HFF-Myc (cell line): Measurements from ENCODE around the gene RBP3.

ENCODE experiments used
- DNase-seq: peaks from one replicate; pipeline ENCODE4 v3.0.0-alpha.2; 2011; ENCODE audit warnings: low read depth; ENCODE audit errors: extremely low read depth
- H3K4me3 ChIP-seq: replicated peaks from 2 replicates; pipeline ENCODE4 v1.5.1; 2011; ENCODE audit warnings: low read depth, mild to moderate bottlenecking, control low read depth, low read length
- TF ChIP-seq, protein P1 (sequence below): IDR thresholded peaks from 2 replicates; pipeline ENCODE4 v1.5.1; 2012; ENCODE audit warnings: mild to moderate bottlenecking, low read depth, low read length, control low read depth; ENCODE audit errors: missing control alignments

The RBP3 gene

GRCh38 chr10:47323087-47323486 is 25.1 kb upstream of the RBP3 start:
- H3K4me3 ChIP-seq = no peak overlapping the region
- TF ChIP-seq, protein P1, sequence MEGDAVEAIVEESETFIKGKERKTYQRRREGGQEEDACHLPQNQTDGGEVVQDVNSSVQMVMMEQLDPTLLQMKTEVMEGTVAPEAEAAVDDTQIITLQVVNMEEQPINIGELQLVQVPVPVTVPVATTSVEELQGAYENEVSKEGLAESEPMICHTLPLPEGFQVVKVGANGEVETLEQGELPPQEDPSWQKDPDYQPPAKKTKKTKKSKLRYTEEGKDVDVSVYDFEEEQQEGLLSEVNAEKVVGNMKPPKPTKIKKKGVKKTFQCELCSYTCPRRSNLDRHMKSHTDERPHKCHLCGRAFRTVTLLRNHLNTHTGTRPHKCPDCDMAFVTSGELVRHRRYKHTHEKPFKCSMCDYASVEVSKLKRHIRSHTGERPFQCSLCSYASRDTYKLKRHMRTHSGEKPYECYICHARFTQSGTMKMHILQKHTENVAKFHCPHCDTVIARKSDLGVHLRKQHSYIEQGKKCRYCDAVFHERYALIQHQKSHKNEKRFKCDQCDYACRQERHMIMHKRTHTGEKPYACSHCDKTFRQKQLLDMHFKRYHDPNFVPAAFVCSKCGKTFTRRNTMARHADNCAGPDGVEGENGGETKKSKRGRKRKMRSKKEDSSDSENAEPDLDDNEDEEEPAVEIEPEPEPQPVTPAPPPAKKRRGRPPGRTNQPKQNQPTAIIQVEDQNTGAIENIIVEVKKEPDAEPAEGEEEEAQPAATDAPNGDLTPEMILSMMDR = no peak
- no peak for DNase-seq

GRCh38 chr10:47323636-47324296 is 24.4 kb upstream of the RBP3 start:
- TF ChIP-seq, protein P1 = no peak
- no peak overlapping the region for H3K4me3 ChIP-seq
- DNase-seq = no peak

DNA sequence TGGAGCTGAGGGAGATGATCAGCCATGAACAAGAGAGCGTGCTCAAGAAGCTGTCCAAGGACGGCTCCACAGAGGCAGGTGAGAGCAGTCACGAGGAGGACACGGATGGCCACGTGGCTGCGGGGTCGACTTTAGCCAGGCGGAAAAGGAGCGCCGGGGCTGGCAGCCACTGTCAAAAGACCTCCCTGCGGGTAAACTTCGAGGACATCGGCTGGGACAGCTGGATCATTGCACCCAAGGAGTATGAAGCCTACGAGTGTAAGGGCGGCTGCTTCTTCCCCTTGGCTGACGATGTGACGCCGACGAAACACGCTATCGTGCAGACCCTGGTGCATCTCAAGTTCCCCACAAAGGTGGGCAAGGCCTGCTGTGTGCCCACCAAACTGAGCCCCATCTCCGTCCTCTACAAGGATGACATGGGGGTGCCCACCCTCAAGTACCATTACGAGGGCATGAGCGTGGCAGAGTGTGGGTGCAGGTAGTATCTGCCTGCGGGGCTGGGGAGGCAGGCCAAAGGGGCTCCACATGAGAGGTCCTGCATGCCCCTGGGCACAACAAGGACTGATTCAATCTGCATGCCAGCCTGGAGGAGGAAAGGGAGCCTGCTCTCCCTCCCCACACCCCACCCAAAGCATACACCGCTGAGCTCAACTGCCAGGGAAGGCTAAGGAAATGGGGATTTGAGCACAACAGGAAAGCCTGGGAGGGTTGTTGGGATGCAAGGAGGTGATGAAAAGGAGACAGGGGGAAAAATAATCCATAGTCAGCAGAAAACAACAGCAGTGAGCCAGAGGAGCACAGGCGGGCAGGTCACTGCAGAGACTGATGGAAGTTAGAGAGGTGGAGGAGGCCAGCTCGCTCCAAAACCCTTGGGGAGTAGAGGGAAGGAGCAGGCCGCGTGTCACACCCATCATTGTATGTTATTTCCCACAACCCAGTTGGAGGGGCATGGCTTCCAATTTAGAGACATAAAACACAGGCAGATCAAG is 22.6 kb upstream of the RBP3 start:
- no peak for DNase-seq
- TF ChIP-seq, protein P1 = no peak
- H3K4me3 ChIP-seq = no peak overlapping the region

- H3K4me3 ChIP-seq = no peak overlapping the region
- DNase-seq = no peak
These were observed 21.7 kb upstream of the RBP3 start for GRCh38 chr10:47326306-47326926.

DNA sequence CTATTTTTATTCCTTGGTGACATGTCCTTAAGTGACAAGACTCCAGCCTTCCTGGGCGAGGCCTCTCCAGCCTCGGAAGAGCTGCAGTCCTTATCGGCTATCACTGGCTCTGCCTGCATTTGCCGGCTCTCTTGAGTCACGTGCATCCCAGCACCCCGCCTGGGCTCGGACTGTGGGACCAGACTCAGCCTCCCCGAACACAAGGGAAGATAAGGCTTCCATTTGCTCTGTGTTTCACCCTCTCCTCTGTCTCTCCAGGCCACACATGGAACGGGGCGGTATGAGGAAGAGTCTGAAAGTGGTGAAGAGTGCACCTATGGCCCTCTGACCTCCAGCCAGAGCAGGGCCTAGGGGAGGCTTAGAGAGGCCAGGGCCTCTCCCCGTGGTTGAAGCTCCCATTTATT is 21.2 kb upstream of the RBP3 start:
- no peak for DNase-seq
- no peak overlapping the region for H3K4me3 ChIP-seq
- TF ChIP-seq, protein P1 = no peak

More at GRCh38 chr10:47326306-47326926, 21.7 kb upstream of the RBP3 start:
- TF ChIP-seq, protein P1 = no peak

DNA sequence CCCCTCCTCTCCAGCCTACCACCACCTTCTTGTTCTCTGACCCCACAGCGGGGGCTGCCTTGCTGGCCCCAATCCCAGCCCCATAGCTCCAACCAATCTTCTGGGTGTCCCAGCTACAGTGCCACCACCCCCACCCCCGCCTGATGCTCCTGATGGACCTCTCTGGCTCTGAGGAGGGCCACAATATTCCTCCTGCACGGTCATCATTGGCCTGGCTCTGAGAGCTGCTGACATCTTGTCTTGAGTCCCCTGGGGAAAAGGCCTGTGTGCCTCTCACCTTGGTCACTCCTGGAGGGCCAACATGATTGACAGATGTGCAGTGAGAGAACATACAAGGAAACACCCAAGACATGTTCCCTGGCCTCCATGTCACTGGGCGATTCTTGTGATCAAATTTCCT is 18.3 kb upstream of the RBP3 start:
- H3K4me3 ChIP-seq = no peak overlapping the region
- TF ChIP-seq, protein P1 = no peak
- no peak for DNase-seq
